ENCODE results near the gene WAPL.

- TF ChIP-seq EZH2phosphoT487 (IDR thresholded peaks at IDR 0.05; ENCODE audit: borderline replicate concordance) (no peak), CTCF (conservative IDR thresholded peaks at IDR 0.05; ENCODE audit: low read length) (no peak)
Measured at GRCh38 chr10:86443936-86444335, 77.7 kb downstream of the WAPL start.
